Ammon's horn (tissue), 1 donor: ENCODE measurements around the gene HEPACAM.

Source experiments
- DNase-seq: peaks from one replicate; pipeline ENCODE4 v3.0.0-alpha.2; 2016; ENCODE audit warnings: low spot score

The HEPACAM gene

DNA sequence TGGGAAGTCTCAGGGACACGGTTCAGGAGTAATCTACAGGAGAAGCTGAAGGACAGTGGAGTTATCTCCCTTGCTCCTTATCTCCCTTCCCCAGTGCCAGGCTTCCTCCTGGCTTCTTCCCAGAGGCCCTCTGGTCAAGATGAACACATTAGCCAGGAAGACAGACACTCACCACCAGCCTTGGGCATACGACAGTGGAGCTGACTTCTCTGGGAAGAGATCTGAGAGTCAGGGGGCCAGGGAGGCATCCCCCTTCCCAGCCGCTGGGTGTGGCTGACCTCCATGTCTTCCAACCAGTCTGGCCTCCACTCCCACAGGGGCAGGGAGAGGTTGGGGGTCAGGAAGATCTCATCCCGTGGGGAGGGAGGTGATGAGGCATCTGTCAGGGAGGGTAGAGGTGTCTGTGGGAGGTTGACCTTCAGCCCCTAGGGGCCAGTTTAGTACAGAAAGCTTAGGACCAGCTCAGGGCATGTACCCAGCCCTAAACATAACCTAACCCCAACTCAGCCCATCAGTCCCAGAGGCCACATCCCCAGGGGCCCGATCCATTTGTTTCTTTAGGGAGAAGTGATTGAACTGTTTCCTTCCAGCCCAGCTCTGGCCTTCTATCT lies 50.9 kb downstream of the HEPACAM start:
- DNase-seq = no peak

- no peak for DNase-seq
Observed at GRCh38 chr11:124884340-124884739, 51.5 kb downstream of the HEPACAM start.

- DNase-seq = no peak
Observed at GRCh38 chr11:124882339-124883071, 53.3 kb downstream of the HEPACAM start.

DNA sequence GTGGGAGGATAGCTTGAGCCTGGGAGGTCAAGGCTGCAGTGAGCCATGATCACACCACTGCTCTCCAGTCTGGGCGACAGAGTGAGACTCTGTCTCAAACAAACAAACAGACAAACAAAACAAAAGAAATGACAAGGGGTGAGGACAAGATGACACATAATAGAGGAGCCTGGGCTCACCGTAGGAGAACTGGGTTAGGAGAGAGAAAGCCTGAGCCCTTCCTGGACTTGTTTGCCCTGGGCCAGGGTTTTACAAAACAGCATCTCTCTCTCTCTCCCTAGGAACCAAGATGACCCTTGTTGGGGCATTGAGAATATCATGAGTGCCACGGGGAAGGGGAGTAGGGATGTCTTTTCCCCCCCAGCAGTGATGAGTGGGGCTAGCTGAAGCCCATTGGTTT lies 54.9 kb downstream of the HEPACAM start:
- no peak for DNase-seq

DNA sequence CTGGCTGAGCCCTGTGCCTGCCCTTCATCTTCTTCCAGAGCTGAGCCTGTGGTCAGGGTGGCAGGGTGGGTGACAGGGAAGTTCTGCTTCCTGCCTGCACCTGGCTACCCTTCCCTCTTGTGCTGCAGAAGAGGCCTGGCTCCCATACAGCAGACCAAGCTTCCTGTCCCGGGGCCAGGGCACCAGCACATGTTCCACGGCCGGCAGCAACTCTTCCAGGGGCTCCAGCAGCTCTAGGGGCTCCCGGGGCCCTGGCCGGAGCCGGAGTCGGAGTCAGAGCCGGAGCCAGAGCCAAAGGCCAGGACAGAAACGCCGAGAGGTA lies 55.6 kb downstream of the HEPACAM start:
- DNase-seq = no peak

DNA sequence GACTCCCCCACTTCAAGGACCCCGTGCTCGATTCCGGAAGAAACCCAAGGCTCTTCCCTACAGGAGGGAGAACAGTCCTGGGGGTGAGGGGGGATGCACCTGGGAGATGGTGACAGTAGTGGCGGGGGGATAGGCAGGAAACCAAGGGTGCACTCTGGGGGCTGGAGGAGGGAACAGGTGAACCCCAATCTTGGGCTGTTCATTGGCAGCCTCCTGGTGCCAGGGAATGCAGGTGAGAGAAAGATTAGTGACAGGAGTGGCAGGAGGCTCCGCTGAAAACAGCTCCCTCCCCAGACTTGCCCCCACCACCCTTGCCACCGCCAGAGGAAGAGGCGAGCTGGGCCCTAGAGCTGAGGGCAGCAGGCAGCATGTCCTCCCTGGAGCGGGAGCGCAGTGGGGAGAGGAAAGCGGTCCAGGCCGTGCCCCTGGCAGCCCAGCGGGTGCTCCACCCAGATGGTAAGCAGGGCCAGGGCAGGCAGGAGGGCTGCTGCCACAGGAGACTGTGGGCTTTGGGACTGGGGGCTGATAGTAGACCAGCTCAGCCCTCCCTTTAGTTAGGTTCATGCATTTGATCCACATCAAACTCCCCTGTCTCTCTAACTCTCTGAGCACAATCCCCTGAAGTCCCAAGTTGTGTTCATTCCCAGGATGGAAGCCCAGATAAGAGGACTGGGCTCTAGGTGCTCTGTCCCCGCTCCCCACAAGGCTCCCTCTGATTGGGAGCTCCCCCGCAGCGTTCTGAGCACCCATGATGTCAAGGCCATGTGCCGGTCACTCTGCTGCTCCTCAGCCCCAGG lies 56.2 kb downstream of the HEPACAM start:
- DNase-seq = no peak

GRCh38 chr11:124878759-124879492 lies 56.9 kb downstream of the HEPACAM start:
- no peak for DNase-seq

DNA sequence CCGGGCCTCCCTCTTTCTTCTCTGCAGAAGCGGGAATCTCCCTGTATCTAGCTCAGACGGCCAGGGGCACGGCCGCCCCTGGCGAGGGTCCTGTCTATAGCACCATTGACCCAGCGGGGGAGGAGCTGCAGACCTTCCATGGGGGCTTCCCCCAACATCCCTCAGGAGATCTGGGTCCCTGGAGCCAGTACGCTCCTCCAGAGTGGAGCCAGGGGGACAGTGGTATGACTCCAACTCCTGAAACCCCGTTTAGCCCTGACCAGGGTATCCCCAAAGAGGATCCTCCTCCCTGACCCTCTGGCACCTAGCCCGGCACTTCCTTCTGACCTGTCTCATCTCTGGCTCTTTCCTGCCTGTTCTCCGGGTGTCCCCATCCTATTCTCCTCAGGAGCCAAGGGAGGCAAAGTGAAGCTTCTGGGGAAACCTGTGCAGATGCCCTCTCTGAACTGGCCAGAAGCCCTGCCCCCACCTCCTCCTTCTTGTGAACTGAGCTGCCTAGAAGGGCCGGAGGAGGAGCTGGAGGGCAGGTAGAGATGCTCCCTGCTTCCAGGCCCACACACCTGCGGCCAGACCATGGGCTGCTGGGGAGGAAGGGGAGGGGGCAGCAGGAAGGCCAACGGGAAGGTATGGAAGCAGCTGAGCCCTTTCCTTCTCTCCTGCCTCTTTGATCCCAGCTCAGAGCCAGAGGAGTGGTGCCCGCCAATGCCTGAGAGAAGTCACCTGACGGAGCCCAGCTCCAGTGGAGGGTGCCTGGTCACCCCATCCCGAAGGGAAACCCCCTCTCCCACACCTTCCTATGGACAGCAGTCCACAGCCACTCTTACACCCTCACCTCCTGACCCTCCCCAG lies 57.7 kb downstream of the HEPACAM start:
- no peak for DNase-seq

DNA sequence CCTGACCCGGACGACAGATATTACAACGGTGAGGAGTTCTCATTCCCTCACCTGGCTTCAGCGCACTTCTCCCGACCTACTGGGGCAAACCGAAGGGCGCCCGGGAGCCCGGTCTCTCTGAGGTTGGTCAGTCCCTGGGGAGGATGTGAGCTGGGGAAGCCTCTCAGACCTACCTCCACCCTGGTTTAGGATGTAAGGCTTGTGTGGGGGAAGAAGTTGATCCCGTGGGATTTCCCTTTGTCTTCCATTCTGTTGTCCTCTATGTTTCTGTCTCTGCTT lies 58.3 kb downstream of the HEPACAM start:
- DNase-seq = no peak

DNA sequence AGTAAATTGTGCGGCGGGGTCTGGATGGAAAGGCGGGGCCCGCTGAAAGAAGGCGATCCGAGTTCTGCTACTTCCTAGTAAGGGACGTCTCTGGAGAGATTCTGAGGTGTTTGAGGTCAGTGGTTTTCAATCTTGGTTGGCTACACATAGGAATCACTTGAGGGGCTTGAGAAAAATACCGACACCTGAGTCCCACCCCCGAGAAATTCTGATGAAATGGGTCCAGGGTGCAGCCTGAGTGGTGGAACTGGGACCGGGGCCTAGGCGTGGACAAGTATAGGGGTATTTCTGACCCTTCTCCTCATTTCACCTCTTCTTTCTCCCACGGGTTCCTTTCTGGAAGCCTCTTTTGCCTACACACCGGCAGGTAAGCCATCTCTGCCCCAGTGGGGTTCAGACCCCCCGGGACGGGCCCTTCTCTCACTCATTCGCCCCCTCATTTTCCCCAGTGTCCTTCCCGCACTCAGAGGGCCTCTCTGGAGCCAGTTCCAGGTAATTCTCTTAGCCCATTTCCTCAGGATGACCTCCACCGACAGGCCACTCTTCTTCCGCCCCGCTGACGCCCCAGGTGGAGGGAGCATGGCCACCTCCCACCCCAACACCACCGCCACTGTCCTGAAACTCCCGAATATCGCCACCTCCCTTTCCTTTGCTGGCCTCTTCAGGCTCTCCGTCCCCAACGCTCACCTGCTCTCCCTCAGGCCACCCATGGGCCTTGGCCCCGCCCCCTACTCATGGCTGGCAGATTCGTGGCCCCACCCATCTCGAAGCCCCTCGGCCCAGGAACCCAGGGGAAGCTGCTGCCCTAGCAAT lies 58.8 kb downstream of the HEPACAM start:
- DNase-seq = no peak

DNA sequence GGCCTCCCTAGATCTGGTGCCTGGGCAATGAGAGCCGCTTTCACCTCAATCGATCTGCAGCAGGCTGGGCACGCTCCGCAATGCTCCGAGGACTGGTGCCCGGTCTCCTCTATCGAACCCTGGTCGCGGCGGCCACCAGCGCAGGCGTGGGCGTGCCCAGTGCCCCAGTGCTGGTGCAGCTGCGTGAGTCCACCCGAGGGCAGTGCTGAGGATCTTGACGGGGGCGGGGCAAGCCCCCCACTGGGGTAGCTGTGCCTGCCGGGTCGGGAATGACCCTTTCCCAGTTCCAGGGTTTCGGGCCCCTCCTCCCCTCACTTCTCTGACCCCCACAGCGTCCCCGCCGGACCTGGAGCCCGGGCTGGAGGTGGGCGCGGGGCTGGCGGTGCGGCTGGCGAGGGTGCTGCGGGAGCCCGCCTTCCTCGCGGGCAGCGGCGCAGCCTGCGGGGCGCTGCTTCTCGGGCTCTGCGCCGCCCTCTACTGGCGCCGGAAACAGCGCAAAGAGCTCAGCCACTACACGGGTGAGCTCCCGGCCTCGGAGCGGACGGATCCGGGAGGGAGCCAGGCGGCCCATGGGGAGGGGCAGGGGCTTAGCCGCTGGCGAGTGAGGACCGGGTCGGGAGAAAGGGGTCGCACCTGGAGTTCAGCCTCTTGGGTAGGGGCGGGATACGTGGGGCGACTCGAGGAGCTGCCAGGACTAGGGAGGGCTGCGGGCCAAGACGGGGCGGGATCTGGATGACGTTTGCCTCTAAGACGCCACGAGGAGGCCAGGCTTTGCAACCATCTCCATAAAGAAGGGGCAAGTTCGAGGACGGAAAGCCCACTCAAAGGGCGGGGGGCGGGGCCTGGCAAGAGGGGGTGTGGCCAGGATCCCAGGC lies 59.7 kb downstream of the HEPACAM start:
- DNase-seq = peak; percentile 94

- DNase-seq = no peak
Observed at GRCh38 chr11:124875401-124875800, 60.4 kb downstream of the HEPACAM start.

DNA sequence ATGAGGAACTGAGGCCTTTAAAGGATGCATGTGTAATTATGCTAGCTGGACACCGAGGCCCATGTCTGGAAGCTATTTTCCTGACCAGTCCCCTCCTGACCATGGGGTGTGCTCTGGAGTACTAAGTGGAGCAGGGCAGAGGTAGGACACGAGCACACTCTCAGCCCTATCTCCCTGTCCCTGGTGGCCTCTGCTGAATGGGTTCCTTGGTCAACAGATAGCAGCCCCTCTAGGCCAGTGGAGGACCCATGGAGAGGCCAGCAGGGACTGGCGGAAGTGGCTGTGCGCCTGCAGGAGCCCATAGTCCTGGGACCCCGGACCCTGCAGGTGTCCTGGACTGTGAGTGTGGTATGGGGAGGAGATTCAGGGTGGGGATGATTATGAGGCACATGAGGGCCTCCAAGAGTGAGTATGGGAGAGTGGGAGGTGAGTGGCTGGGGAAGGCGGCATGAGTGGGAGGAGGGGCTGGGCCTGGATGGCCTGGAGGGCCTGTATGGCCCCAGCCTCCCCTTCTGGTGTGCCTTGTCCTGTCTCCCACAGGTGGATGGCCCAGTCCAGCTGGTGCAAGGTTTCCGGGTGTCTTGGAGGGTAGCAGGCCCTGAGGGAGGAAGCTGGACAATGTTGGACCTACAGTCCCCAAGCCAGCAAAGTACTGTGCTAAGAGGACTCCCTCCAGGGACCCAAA lies 61.1 kb downstream of the HEPACAM start:
- DNase-seq = no peak

- DNase-seq = no peak
Observed at GRCh38 chr11:124873951-124874350, 61.9 kb downstream of the HEPACAM start.

- DNase-seq = no peak
Observed at GRCh38 chr11:124872741-124873140, 63.1 kb downstream of the HEPACAM start.

DNA sequence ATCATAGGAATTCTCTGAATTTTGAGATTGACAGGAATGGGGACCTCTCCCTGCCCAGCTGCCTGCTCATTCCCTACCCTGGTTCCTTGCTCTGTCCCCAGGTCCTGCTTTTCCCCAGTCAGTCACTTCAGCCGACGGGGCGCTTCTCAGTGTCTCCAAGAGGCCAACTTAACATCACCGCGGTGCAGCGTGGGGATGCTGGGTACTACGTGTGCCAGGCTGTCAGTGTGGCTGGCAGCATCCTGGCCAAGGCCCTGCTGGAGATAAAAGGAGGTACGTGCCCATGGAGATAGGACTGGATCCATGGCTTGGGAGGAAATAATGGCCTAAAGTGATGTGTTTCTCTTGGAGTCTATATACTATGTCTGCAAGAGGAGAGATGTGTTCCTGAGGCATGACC lies 63.6 kb downstream of the HEPACAM start:
- DNase-seq = no peak

- DNase-seq = no peak
Observed at GRCh38 chr11:124870430-124870829, 65.4 kb downstream of the HEPACAM start.

GRCh38 chr11:124869856-124870387 lies 65.9 kb downstream of the HEPACAM start:
- no peak for DNase-seq

GRCh38 chr11:124869331-124869730 lies 66.5 kb downstream of the HEPACAM start:
- DNase-seq = no peak
